Thymus (tissue), 11 donors: ENCODE data around the gene ACACA. TPM values are rescaled to one million over a fixed set of nuclear protein-coding genes. Genes with fewer than 3 reads are reported as not detected.
"Not testable (repeated sequence)": the region's sequence is repeated elsewhere in the genome, so short reads cannot be mapped to it uniquely, and the experiment has no call there.

Experiments
- DNase-seq, 9 donors: peaks; one replicate each; pipeline ENCODE4 v3.0.0-alpha.2; 2013; ENCODE audit warnings: low spot score in 9 of 9, low read depth in 6 of 9, missing footprints in 1 of 9
- H3K27ac ChIP-seq, 2 donors: one replicate each; pipeline ENCODE4 v1.5.1; 2013; ENCODE audit warnings: control low read depth in 1 of 2, low read depth in 1 of 2, low read length in 1 of 2, mild to moderate bottlenecking in 1 of 2, moderate library complexity in 1 of 2
- H3K27me3 ChIP-seq, 2 donors: one replicate each; pipeline ENCODE4 v1.5.1; 2013; ENCODE audit warnings: low read length in 1 of 2; ENCODE audit not compliant: control insufficient read depth in 2 of 2, insufficient read depth in 1 of 2
- H3K36me3 ChIP-seq, 2 donors: one replicate each; pipeline ENCODE4 v1.5.1; 2013; ENCODE audit warnings: low read length in 1 of 2, mild to moderate bottlenecking in 1 of 2, moderate library complexity in 1 of 2; ENCODE audit not compliant: control insufficient read depth in 2 of 2, insufficient read depth in 2 of 2
- H3K4me1 ChIP-seq, 2 donors: one replicate each; pipeline ENCODE4 v1.5.1; 2013; ENCODE audit warnings: low read length in 2 of 2; ENCODE audit not compliant: control insufficient read depth in 2 of 2, insufficient read depth in 2 of 2
- H3K4me3 ChIP-seq, 2 donors: one replicate each; pipeline ENCODE4 v1.5.1; 2013; ENCODE audit warnings: low read length in 2 of 2, control low read depth in 1 of 2, mild to moderate bottlenecking in 1 of 2
- H3K9me3 ChIP-seq, 2 donors: one replicate each; pipeline ENCODE4 v1.5.1; 2013; ENCODE audit warnings: low read length in 1 of 2, mild to moderate bottlenecking in 1 of 2; ENCODE audit not compliant: control insufficient read depth in 2 of 2, insufficient read depth in 1 of 2
- WGBS: extraction: QIAGEN DNeasy Blood & Tissue Kit; methylation state at CpG from one replicate; pipeline ENCODE4 v1.1.7; 2013; 5-methylcytosine and 5-hydroxymethylcytosine counted together
- polyA plus RNA-seq: library from polyadenylated mRNA; stranded (reverse); fragments of 200-250 nt; gene quantifications from one replicate; pipeline ENCODE4 v1.2.3, GENCODE V29; 2013
- total RNA-seq: library from RNA; stranded (reverse); fragments of 120-200 nt; gene quantifications from one replicate; pipeline ENCODE4 v1.2.4, GENCODE V29; 2013
- donor health status: healthy.

ACACA gene
- total and polyA plus RNA-seq, 2 donors, result 8.7 to 12.9 TPM

GRCh38 chr17:37158290-37158689 is 248.3 kb downstream of the ACACA start:
- Histone ChIP-seq H3K27me3 (no peaks in the 10 kb centered on the region), H3K9me3 (no peaks in the 10 kb centered on the region), H3K36me3 (peaks cover 0 to 3% of the 10 kb centered on the region in 2 donors), H3K27ac (no peak overlapping the region), H3K4me3 (no peak overlapping the region), H3K4me1 (peaks cover 3 to 4% of the 10 kb centered on the region in 2 donors)
- no peak for DNase-seq
- 96% methylated on average over 5 of the region's 5 CpGs for WGBS

- no peak for DNase-seq
- H3K27me3 ChIP-seq, result no peaks in the 10 kb centered on the region
- no peaks in the 10 kb centered on the region for H3K9me3 ChIP-seq
- H3K36me3 ChIP-seq, result no peaks in the 10 kb centered on the region
- WGBS, result 98% methylated on average over 2 of the region's 2 CpGs
- no peak overlapping the region for H3K4me3 ChIP-seq
- peaks cover 4 to 11% of the 10 kb centered on the region in 2 donors for H3K4me1 ChIP-seq
- no peak overlapping the region for H3K27ac ChIP-seq
Observed at GRCh38 chr17:37148156-37148555, 258.5 kb downstream of the ACACA start.

- no peaks in the 10 kb centered on the region for H3K36me3 ChIP-seq
- WGBS, result 74% methylated on average over 4 of the region's 4 CpGs
- H3K27ac ChIP-seq, result peak overlapping the region; percentile 60 to 79
Observed at GRCh38 chr17:37147301-37147812, 259.3 kb downstream of the ACACA start.

GRCh38 chr17:37146086-37147064 is 260.3 kb downstream of the ACACA start:
- Histone ChIP-seq H3K27me3 (no peaks in the 10 kb centered on the region), H3K36me3 (no peaks in the 10 kb centered on the region), H3K4me1 (peaks cover 4 to 11% of the 10 kb centered on the region in 2 donors), H3K27ac (peak overlapping the region in 1 of 2 donors; percentile 79), H3K9me3 (no peaks in the 10 kb centered on the region), H3K4me3 (no peak overlapping the region)
- no peak for DNase-seq
- 89% methylated on average over 8 of the region's 8 CpGs for WGBS

More at GRCh38 chr17:37147301-37147812, 259.3 kb downstream of the ACACA start:
- H3K4me1 ChIP-seq, result peaks cover 4 to 11% of the 10 kb centered on the region in 2 donors
- peak in 4 of 9 donors; percentile 23 to 70 (median 36) for DNase-seq
- no peaks in the 10 kb centered on the region for H3K9me3 ChIP-seq
- H3K27me3 ChIP-seq, result no peaks in the 10 kb centered on the region
- no peak overlapping the region for H3K4me3 ChIP-seq

GRCh38 chr17:37144075-37144701 is 262.4 kb downstream of the ACACA start:
- Histone ChIP-seq H3K9me3 (no peaks in the 10 kb centered on the region), H3K27me3 (no peaks in the 10 kb centered on the region), H3K4me3 (no peak overlapping the region), H3K4me1 (peaks cover 4 to 11% of the 10 kb centered on the region in 2 donors), H3K27ac (no peak overlapping the region), H3K36me3 (peaks cover 0 to 3% of the 10 kb centered on the region in 2 donors)
- 97% methylated on average over 7 of the region's 7 CpGs for WGBS
- DNase-seq, result no peak

- not testable (repeated sequence) for H3K9me3 ChIP-seq, H3K4me3 ChIP-seq, DNase-seq, H3K27ac ChIP-seq, H3K36me3 ChIP-seq, H3K27me3 ChIP-seq
- 98% methylated on average over 3 of the region's 3 CpGs for WGBS
- peaks cover 4 to 11% of the 10 kb centered on the region in 2 donors for H3K4me1 ChIP-seq
Observed at GRCh38 chr17:37143558-37143957, 263.1 kb downstream of the ACACA start.

- H3K9me3 ChIP-seq, result no peaks in the 10 kb centered on the region
- WGBS, result 97% methylated on average over 5 of the region's 5 CpGs
- H3K27me3 ChIP-seq, result no peaks in the 10 kb centered on the region
- peaks cover 0 to 3% of the 10 kb centered on the region in 2 donors for H3K36me3 ChIP-seq
- no peak for DNase-seq
- peaks cover 4 to 11% of the 10 kb centered on the region in 2 donors for H3K4me1 ChIP-seq
- H3K4me3 ChIP-seq, result no peak overlapping the region
- no peak overlapping the region for H3K27ac ChIP-seq
Observed at GRCh38 chr17:37142294-37142896, 264.2 kb downstream of the ACACA start.

GRCh38 chr17:37138571-37139120 is 268.0 kb downstream of the ACACA start:
- Histone ChIP-seq H3K36me3 (peaks cover 0 to 3% of the 10 kb centered on the region in 2 donors), H3K9me3 (no peaks in the 10 kb centered on the region), H3K4me3 (no peak overlapping the region), H3K4me1 (peaks cover 13 to 22% of the 10 kb centered on the region in 2 donors), H3K27me3 (no peaks in the 10 kb centered on the region), H3K27ac (no peak overlapping the region)
- no peak for DNase-seq
- 100% methylated on average over 1 of the region's 1 CpG for WGBS
